ENCODE measurements around the gene KLC4. TPM values are rescaled to one million over a fixed set of nuclear protein-coding genes. Genes with fewer than 3 reads are reported as not detected.

Gene KLC4
- total RNA-seq, 1 donor from 2014 or later, result 8.8 TPM

DNA sequence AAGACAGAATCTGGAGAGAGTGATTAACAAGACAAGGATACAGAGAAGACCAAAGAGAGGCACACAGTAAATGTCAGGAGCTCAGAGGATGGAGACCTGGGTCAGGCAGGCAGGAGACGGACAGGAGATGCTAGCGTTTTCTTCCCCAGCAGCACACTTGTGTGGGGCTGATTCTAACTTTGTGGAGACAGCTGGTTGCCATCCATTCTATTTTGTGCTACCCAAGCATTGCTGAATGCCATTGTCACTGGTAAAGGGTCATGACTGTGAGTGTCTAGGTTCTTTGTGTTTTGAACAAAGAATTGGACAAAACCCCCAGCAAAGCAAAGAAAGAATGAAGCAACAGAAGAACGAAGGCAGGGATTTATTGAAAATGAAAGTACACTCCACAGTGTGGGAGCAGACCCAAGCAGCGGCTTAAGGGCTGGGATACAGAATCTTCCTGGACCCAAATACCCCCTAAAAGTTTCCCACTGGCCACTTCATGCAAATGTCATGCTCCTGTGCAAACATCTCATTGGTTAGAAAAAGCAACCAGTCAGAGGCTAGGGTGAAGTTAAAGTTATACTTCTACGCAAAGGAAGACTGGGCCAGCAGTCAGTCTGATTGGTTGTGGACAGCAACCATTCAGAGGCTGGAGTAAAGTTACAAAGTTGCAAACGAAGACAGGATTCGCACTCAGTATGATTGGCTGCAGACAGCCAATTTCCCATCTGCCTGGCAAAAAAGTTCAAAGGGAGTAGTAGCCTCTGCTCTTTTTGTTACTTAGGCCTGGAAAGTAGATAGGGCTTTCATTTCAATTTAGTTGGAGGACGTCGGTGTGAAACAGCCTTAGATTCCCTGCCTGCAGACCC is 34.2 kb downstream of the KLC4 start:
- peak; percentile 50 for DNase-seq (ENCODE audit: low read depth)
- peak overlapping the region; percentile 47 for H3K4me3 ChIP-seq (ENCODE audit: low read depth, low read length)
- TF ChIP-seq, protein P1, sequence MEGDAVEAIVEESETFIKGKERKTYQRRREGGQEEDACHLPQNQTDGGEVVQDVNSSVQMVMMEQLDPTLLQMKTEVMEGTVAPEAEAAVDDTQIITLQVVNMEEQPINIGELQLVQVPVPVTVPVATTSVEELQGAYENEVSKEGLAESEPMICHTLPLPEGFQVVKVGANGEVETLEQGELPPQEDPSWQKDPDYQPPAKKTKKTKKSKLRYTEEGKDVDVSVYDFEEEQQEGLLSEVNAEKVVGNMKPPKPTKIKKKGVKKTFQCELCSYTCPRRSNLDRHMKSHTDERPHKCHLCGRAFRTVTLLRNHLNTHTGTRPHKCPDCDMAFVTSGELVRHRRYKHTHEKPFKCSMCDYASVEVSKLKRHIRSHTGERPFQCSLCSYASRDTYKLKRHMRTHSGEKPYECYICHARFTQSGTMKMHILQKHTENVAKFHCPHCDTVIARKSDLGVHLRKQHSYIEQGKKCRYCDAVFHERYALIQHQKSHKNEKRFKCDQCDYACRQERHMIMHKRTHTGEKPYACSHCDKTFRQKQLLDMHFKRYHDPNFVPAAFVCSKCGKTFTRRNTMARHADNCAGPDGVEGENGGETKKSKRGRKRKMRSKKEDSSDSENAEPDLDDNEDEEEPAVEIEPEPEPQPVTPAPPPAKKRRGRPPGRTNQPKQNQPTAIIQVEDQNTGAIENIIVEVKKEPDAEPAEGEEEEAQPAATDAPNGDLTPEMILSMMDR (conservative IDR thresholded peaks at IDR 0.05; ENCODE audit: low read depth, low read length), result no peak

GRCh38 chr6:43095939-43096338 is 36.5 kb downstream of the KLC4 start:
- DNase-seq (ENCODE audit: low read depth), result no peak
- peak overlapping the region; percentile 8 for H3K4me3 ChIP-seq (ENCODE audit: low read depth, low read length)
- TF ChIP-seq, protein P1 (conservative IDR thresholded peaks at IDR 0.05; ENCODE audit: low read depth, low read length), result no peak

GRCh38 chr6:43096451-43097097 is 37.1 kb downstream of the KLC4 start:
- DNase-seq (ENCODE audit: low read depth), result peak; percentile 82
- TF ChIP-seq, protein P1 (conservative IDR thresholded peaks at IDR 0.05; ENCODE audit: low read depth, low read length), result no peak
- H3K4me3 ChIP-seq (ENCODE audit: low read depth, low read length), result peak overlapping the region; percentile 8

DNA sequence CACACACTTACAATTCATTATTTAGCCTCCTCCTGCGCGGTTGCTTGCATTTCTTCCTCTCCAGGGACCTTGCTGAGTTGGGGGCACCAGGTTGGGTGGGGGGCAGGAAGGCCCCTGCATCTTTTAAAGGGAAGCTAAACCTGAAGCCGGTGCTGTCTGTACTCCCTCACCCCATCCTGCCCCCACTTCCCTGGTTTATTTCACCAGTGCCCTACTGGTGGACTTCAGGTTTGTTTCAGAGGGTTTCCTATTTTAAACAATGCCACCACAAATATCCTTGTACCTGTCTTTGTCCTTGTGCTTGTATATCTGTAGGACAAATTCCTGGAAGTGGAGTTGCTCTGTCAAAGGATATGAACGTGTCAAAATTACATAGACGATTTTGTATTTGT is 37.7 kb downstream of the KLC4 start:
- TF ChIP-seq, protein P1 (conservative IDR thresholded peaks at IDR 0.05; ENCODE audit: low read depth, low read length), result no peak
- no peak for DNase-seq (ENCODE audit: low read depth)

DNA sequence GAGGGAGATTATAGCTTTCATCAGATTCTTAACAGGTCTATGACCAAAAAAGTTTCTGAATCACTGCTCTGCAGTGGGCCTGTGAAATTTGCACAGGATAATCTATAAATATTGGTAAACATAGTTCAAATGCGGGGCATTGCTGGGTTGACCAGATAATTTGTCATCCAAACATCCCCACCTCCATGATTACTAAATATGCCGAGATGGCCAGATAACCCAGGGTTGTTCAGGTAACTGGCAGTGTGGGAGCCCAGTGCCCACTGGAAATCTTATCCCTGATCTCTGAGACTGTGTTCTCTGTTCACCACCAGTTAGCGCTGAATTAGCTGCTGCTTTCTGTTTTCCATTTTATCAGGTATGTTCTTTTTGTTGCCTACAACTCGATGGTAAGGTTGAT is 38.1 kb downstream of the KLC4 start:
- TF ChIP-seq, protein P1 (conservative IDR thresholded peaks at IDR 0.05; ENCODE audit: low read depth, low read length), result no peak
- H3K4me3 ChIP-seq (ENCODE audit: low read depth, low read length), result no peak overlapping the region
- no peak for DNase-seq (ENCODE audit: low read depth)

More for the DNA sequence above, 37.7 kb downstream of the KLC4 start:
- no peak overlapping the region for H3K4me3 ChIP-seq (ENCODE audit: low read depth, low read length)

- no peak overlapping the region for H3K4me3 ChIP-seq (ENCODE audit: low read depth, low read length)
- TF ChIP-seq, protein P1 (conservative IDR thresholded peaks at IDR 0.05; ENCODE audit: low read depth, low read length), result no peak
These were observed 42.1 kb downstream of the KLC4 start for GRCh38 chr6:43101497-43101896.

More at GRCh38 chr6:43101497-43101896, 42.1 kb downstream of the KLC4 start:
- no peak for DNase-seq (ENCODE audit: low read depth)

Measured in epithelial cell of proximal tubule (primary cell).